Measurements from ENCODE around the gene MARCHF3. TPM values are rescaled to one million over a fixed set of nuclear protein-coding genes. Genes with fewer than 3 reads are reported as not detected.

MARCHF3 gene
- total RNA-seq, 4 donors from 2014 or later, result 1.9 to 5.3 (median 2.5) TPM

GRCh38 chr5:126954981-126955380 is 75.4 kb downstream of the MARCHF3 start:
- intact Hi-C loops (cut with DNase I), result no loop called here
- H3K4me3 ChIP-seq, result no peak overlapping the region
- no peak overlapping the region for H3K27ac ChIP-seq
- H3K4me1 ChIP-seq, result no peaks in the 10 kb centered on the region
- H3K27me3 ChIP-seq, result no peaks in the 10 kb centered on the region
- 90 to 97% methylated on average over 3 of the region's 3 CpGs for WGBS, 2 donors
- TF ChIP-seq CTCF (IDR thresholded peaks at IDR 0.05) (no peak), POLR2A (IDR thresholded peaks at IDR 0.05) (no peak)
- H3K9me3 ChIP-seq, result no peaks in the 10 kb centered on the region
- no peaks in the 10 kb centered on the region for H3K36me3 ChIP-seq
- no peak for DNase-seq

GRCh38 chr5:126953640-126954039 is 76.7 kb downstream of the MARCHF3 start:
- no peaks in the 10 kb centered on the region for H3K36me3 ChIP-seq
- no peak for TF ChIP-seq CTCF (IDR thresholded peaks at IDR 0.05)
- TF ChIP-seq POLR2A (IDR thresholded peaks at IDR 0.05), result no peak
- no peak for DNase-seq
- intact Hi-C loops (cut with DNase I), result no loop called here
- no peaks in the 10 kb centered on the region for H3K9me3 ChIP-seq
- no peaks in the 10 kb centered on the region for H3K27me3 ChIP-seq
- WGBS, 2 donors, result 84 to 87% methylated on average over 2 of the region's 2 CpGs
- H3K4me3 ChIP-seq, result no peak overlapping the region
- H3K27ac ChIP-seq, result no peak overlapping the region
- no peaks in the 10 kb centered on the region for H3K4me1 ChIP-seq

GRCh38 chr5:126949475-126949874 is 80.9 kb downstream of the MARCHF3 start:
- WGBS, 2 donors, result 72 to 91% methylated on average over 2 of the region's 2 CpGs
- DNase-seq, result no peak
- Histone ChIP-seq H3K27me3 (no peaks in the 10 kb centered on the region), H3K36me3 (no peaks in the 10 kb centered on the region), H3K4me1 (no peaks in the 10 kb centered on the region), H3K9me3 (no peaks in the 10 kb centered on the region), H3K27ac (no peak overlapping the region), H3K4me3 (no peak overlapping the region)
- no peak for TF ChIP-seq CTCF (IDR thresholded peaks at IDR 0.05)
- no peak for TF ChIP-seq POLR2A (IDR thresholded peaks at IDR 0.05)
- intact Hi-C loops (cut with DNase I), result no loop called here

GRCh38 chr5:126948453-126948852 is 81.9 kb downstream of the MARCHF3 start:
- Histone ChIP-seq H3K36me3 (no peaks in the 10 kb centered on the region), H3K4me3 (no peak overlapping the region), H3K27ac (no peak overlapping the region), H3K27me3 (no peaks in the 10 kb centered on the region), H3K9me3 (no peaks in the 10 kb centered on the region), H3K4me1 (no peaks in the 10 kb centered on the region)
- WGBS, 2 donors, result 90 to 94% methylated on average over 6 of the region's 6 CpGs
- DNase-seq, result no peak
- TF ChIP-seq CTCF (IDR thresholded peaks at IDR 0.05) (no peak), POLR2A (IDR thresholded peaks at IDR 0.05) (no peak)
- intact Hi-C loops (cut with DNase I), result no loop called here

- no peaks in the 10 kb centered on the region for H3K27me3 ChIP-seq
Measured at GRCh38 chr5:126948011-126948355, 82.4 kb downstream of the MARCHF3 start.

More at GRCh38 chr5:126948011-126948355, 82.4 kb downstream of the MARCHF3 start:
- WGBS, 2 donors, result 85 to 100% methylated on average over 3 of the region's 3 CpGs
- no peaks in the 10 kb centered on the region for H3K4me1 ChIP-seq
- no peaks in the 10 kb centered on the region for H3K36me3 ChIP-seq
- no peak overlapping the region for H3K27ac ChIP-seq
- DNase-seq, result no peak
- intact Hi-C loops (cut with DNase I), result no loop called here
- H3K4me3 ChIP-seq, result no peak overlapping the region
- TF ChIP-seq CTCF (IDR thresholded peaks at IDR 0.05), result no peak
- no peak for TF ChIP-seq POLR2A (IDR thresholded peaks at IDR 0.05)
- H3K9me3 ChIP-seq, result no peaks in the 10 kb centered on the region
